Smooth muscle cell (in vitro differentiated cells): ENCODE measurements around the gene SMG6. TPM values are rescaled to one million over a fixed set of nuclear protein-coding genes. Genes with fewer than 3 reads are reported as not detected.

ENCODE experiments used
- DNase-seq: peaks from one replicate; lab custom pipeline; 2025; ENCODE audit not compliant: unreplicated experiment; lab: John Stamatoyannopoulos, UW
- H2AFZ ChIP-seq: fragments of 200-600 bp; sonication (generic); 2 replicates; pipeline ENCODE4 v1.6.0; 2016; ENCODE audit warnings: antibody characterized with exemption, low read depth, mild to moderate bottlenecking
- H3F3A ChIP-seq: fragments of 200-600 bp; sonication (generic); 2 replicates; pipeline ENCODE4 v1.6.0; 2017; ENCODE audit warnings: antibody characterized with exemption, low read depth
- H3K27ac ChIP-seq: fragments of 200-600 bp; sonication (generic); 2 replicates; pipeline ENCODE4 v1.5.1; 2016; ENCODE audit warnings: low read depth, mild to moderate bottlenecking
- H3K27me3 ChIP-seq: fragments of 200-600 bp; sonication (generic); 2 replicates; pipeline ENCODE4 v1.6.1; 2016; ENCODE audit warnings: low read depth, mild to moderate bottlenecking
- H3K36me3 ChIP-seq: fragments of 200-600 bp; sonication (generic); 2 replicates; pipeline ENCODE4 v1.5.1; 2016; ENCODE audit warnings: low read depth
- H3K4me1 ChIP-seq: fragments of 200-600 bp; sonication (generic); 2 replicates; pipeline ENCODE4 v1.5.1; 2016; ENCODE audit warnings: low read depth
- H3K4me2 ChIP-seq: fragments of 200-600 bp; sonication (generic); 2 replicates; pipeline ENCODE4 v1.6.0; 2016; ENCODE audit warnings: mild to moderate bottlenecking
- H3K4me3 ChIP-seq: fragments of 200-600 bp; sonication (generic); 2 replicates; pipeline ENCODE4 v1.5.1; 2016; ENCODE audit warnings: mild to moderate bottlenecking
- H3K79me2 ChIP-seq: fragments of 200-600 bp; sonication (generic); 2 replicates; pipeline ENCODE4 v1.6.0; 2016; ENCODE audit warnings: low read depth, mild to moderate bottlenecking
- H3K9ac ChIP-seq: fragments of 200-600 bp; sonication (generic); 2 replicates; pipeline ENCODE4 v1.6.0; 2016; ENCODE audit warnings: low read depth
- H3K9me3 ChIP-seq: fragments of 200-600 bp; sonication (generic); replicated peaks from 2 replicates; pipeline ENCODE4 v1.5.1; 2016; ENCODE audit warnings: low read depth
- H4K20me1 ChIP-seq: fragments of 200-600 bp; sonication (generic); 2 replicates; pipeline ENCODE4 v1.6.0; 2016; ENCODE audit warnings: low read depth
- WGBS: methylation state at CpG from one replicate; pipeline ENCODE4 v1.1.7; 2016; ENCODE audit warnings: low lambda C conversion rate; 5-methylcytosine and 5-hydroxymethylcytosine counted together
- polyA plus RNA-seq: library from polyadenylated mRNA; unstranded; fragments of >200 nt; fragmentation: Nextera tagmentation; extraction: Ambion mirVana; gene quantifications from 2 replicates; pipeline ENCODE4 v1.2.1, GENCODE V29; 2016
- total RNA-seq: library from RNA; depleted of rRNA; stranded (reverse); fragments of >200 nt; gene quantifications from 2 replicates; pipeline ENCODE4 v1.2.3, GENCODE V29; 2014
- TF ChIP-seq, protein P1 (sequence below): fragments of 200-600 bp; sonication (generic); IDR thresholded peaks from 2 replicates; pipeline ENCODE4 v1.5.1; 2017; ENCODE audit warnings: borderline replicate concordance, mild to moderate bottlenecking, antibody characterized with exemption; ENCODE audit not compliant: insufficient read depth, poor library complexity, severe bottlenecking

Gene SMG6
- total and polyA plus RNA-seq, 2 experiments from 2014 or later = 10.6 to 21.4 TPM

DNA sequence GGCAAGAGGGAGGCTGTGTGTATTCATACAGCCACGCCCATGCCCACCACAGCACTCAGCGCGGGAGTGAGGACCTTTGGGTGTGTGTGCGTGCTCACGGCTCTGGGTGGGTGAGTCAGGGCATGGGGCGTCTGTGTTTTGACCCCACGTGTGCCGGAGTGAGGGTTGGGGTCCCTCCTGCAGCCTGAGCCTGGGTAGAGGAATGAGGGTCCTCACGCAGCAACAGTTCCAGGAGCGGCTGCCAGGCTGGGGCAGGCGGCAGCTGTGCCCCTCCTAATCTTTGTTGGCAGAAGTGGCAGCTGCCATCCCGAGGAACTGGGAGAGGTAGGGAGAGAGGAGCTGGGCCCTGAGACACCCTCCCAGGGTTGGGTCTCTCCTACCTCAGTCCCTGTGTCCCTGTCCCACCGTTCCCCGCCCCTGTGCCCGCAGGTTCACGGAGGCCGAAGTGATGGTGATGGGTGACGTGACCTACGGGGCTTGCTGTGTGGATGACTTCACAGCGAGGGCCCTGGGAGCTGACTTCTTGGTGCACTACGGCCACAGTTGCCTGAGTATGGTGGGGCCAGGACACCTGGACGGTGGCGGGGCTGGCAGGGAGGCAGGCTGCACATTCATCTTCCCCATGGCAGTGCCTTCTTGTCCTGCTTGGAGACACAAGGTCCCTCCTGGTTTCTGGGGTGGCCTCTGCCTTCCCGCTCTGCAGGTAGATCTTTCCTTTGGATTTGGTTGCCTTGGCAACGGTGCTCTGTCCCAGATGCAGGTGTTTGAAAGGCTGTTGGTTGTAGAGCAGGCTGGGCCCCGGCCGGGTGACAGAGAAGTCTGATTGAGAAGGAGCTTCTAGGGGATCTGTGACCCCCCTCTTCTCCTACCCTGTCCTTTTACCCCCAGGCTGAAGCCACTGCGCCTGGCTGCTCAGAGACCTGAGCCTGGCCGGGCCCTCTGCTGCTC, 267.8 kb downstream of the SMG6 start:
- Histone ChIP-seq H3K4me1 (peaks cover 3% of the 10 kb centered on the region), H3K9me3 (no peaks in the 10 kb centered on the region), H3K79me2 (peaks cover 14% of the 10 kb centered on the region), H3K4me2 (no peak overlapping the region), H3K27ac (no peak overlapping the region), H3K9ac (no peak overlapping the region), H3K4me3 (no peak overlapping the region), H3K36me3 (no peaks in the 10 kb centered on the region), H3K27me3 (no peaks in the 10 kb centered on the region), H3F3A (peaks cover 3% of the 10 kb centered on the region), H4K20me1 (no peaks in the 10 kb centered on the region), H2AFZ (no peak overlapping the region)
- no peak for DNase-seq
- 97% methylated on average over 27 of the region's 29 CpGs for WGBS
- TF ChIP-seq, protein P1, sequence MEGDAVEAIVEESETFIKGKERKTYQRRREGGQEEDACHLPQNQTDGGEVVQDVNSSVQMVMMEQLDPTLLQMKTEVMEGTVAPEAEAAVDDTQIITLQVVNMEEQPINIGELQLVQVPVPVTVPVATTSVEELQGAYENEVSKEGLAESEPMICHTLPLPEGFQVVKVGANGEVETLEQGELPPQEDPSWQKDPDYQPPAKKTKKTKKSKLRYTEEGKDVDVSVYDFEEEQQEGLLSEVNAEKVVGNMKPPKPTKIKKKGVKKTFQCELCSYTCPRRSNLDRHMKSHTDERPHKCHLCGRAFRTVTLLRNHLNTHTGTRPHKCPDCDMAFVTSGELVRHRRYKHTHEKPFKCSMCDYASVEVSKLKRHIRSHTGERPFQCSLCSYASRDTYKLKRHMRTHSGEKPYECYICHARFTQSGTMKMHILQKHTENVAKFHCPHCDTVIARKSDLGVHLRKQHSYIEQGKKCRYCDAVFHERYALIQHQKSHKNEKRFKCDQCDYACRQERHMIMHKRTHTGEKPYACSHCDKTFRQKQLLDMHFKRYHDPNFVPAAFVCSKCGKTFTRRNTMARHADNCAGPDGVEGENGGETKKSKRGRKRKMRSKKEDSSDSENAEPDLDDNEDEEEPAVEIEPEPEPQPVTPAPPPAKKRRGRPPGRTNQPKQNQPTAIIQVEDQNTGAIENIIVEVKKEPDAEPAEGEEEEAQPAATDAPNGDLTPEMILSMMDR = no peak

DNA sequence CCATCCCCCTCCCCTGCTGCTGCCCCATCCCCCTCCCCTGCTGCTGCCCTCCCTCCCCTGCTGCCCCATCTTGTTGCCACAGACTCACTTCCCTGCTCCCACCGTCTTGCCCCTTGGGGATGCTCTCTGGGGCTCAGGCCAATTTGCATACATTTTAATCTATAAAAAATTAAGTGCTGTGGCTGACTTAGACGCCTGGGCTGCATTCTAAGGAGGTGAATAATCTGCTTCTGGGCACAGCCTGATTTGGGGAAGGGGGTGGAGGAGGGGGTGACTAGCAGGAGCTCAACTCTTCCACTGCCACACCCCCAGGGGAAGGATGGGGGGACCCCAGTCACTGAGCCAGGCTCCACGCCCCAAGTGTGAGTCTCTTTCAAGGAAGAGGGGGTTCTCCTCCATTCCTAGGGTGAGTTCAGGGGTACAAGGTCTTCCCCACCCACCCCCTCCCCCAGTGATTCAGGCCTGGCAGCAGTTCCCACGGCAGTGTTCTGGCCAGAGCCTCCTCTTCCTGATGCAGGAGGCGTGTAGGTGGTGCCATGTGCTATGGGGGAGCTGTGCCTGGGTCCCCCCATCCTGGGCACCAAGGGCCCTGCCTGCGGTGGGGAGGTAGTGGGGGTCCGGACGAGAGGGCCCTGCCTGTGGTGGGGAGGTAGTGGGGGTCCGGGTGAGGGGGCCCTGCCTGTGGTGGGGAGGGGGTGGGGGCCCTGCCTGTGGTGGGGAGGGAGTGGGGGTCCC, 268.6 kb downstream of the SMG6 start:
- Histone ChIP-seq H3K79me2 (peaks cover 14% of the 10 kb centered on the region), H3K4me1 (peaks cover 5% of the 10 kb centered on the region), H3K4me3 (no peak overlapping the region), H2AFZ (no peak overlapping the region), H3K4me2 (no peak overlapping the region), H3K36me3 (no peaks in the 10 kb centered on the region), H3K27ac (no peak overlapping the region), H3F3A (no peaks in the 10 kb centered on the region), H3K9ac (no peak overlapping the region), H3K9me3 (no peaks in the 10 kb centered on the region), H3K27me3 (no peaks in the 10 kb centered on the region), H4K20me1 (no peaks in the 10 kb centered on the region)
- DNase-seq = no peak
- WGBS = 79% methylated on average over 7 of the region's 9 CpGs
- TF ChIP-seq, protein P1 = no peak

DNA sequence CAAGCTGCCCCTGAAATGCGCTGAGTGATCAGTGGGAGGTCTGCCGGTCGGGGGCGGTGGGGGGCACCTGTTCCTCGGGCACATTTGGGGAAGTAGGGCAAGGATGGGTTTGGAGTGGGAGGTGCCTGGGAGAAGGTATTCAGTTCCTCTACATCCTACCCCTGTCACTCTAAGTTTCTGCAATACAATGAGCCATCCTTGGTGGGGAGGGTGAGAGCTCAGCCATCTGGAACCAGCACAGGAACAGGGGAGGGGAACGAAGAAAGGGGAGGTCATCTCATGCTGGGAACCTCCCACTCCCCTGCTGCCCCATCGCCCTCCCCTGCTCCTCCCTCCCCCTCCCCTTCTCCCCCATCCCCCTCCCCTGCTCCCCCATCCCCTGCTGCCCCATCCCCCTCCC, 269.4 kb downstream of the SMG6 start:
- no peak overlapping the region for H3K27ac ChIP-seq
- 90% methylated on average over 5 of the region's 7 CpGs for WGBS
- DNase-seq = no peak
- TF ChIP-seq, protein P1 = no peak
- H4K20me1 ChIP-seq = no peaks in the 10 kb centered on the region
- H3K4me1 ChIP-seq = peaks cover 5% of the 10 kb centered on the region
- H3K36me3 ChIP-seq = no peaks in the 10 kb centered on the region
- H3K4me3 ChIP-seq = no peak overlapping the region
- no peak overlapping the region for H3K9ac ChIP-seq
- H3K9me3 ChIP-seq = no peaks in the 10 kb centered on the region
- no peak overlapping the region for H2AFZ ChIP-seq
- peaks cover 14% of the 10 kb centered on the region for H3K79me2 ChIP-seq
- no peak overlapping the region for H3K4me2 ChIP-seq
- H3K27me3 ChIP-seq = no peaks in the 10 kb centered on the region
- H3F3A ChIP-seq = no peaks in the 10 kb centered on the region
